Chondrocyte (in vitro differentiated cells): Measurements from ENCODE around the gene GRID2. TPM values are rescaled to one million over a fixed set of nuclear protein-coding genes. Genes with fewer than 3 reads are reported as not detected.

Source experiments
- DNase-seq: peaks from one replicate; pipeline ENCODE4 v3.0.0; 2021; ENCODE audit warnings: mixed read lengths, low spot score
- H3K27ac Mint-ChIP-seq: one replicate; pipeline ENCODE4 v1.8.0; 2021; ENCODE audit warnings: mild to moderate bottlenecking, moderate library complexity, mixed read lengths; ENCODE audit not compliant: unreplicated experiment
- H3K27me3 Mint-ChIP-seq: 2 replicates; pipeline ENCODE4 v1.8.0; 2021; ENCODE audit warnings: low read depth, mixed read lengths
- H3K36me3 Mint-ChIP-seq: 2 replicates; pipeline ENCODE4 v1.8.0; 2021; ENCODE audit warnings: low read depth, mixed read lengths
- H3K4me1 Mint-ChIP-seq: 2 replicates; pipeline ENCODE4 v1.8.0; 2021; ENCODE audit warnings: low read depth, mild to moderate bottlenecking, mixed read lengths
- H3K4me3 Mint-ChIP-seq: one replicate; pipeline ENCODE4 v1.8.0; 2021; ENCODE audit warnings: mild to moderate bottlenecking, moderate library complexity, mixed read lengths; ENCODE audit not compliant: unreplicated experiment
- H3K9me3 Mint-ChIP-seq: 2 replicates; pipeline ENCODE4 v1.8.0; 2021; ENCODE audit warnings: low read depth, mixed read lengths
- total RNA-seq: library from RNA; stranded (reverse); gene quantifications from 3 replicates; pipeline ENCODE4 v1.2.1, GENCODE V29; 2021
- TF ChIP-seq, protein P1 (sequence below): fragments of 200-600 bp; sonication (generic); IDR thresholded peaks from 2 replicates; pipeline ENCODE4 v1.5.0; 2021; ENCODE audit warnings: antibody characterized with exemption, mild to moderate bottlenecking, moderate library complexity

The GRID2 gene
- total RNA-seq, 1 donor from 2014 or later: not detected

- Mint-ChIP-seq H3K27me3 (peaks cover 9% of the 10 kb centered on the region), H3K36me3 (no peaks in the 10 kb centered on the region), H3K4me3 (no peak overlapping the region), H3K27ac (no peak overlapping the region), H3K9me3 (no peaks in the 10 kb centered on the region), H3K4me1 (no peaks in the 10 kb centered on the region)
- DNase-seq: no peak
- TF ChIP-seq, protein P1, sequence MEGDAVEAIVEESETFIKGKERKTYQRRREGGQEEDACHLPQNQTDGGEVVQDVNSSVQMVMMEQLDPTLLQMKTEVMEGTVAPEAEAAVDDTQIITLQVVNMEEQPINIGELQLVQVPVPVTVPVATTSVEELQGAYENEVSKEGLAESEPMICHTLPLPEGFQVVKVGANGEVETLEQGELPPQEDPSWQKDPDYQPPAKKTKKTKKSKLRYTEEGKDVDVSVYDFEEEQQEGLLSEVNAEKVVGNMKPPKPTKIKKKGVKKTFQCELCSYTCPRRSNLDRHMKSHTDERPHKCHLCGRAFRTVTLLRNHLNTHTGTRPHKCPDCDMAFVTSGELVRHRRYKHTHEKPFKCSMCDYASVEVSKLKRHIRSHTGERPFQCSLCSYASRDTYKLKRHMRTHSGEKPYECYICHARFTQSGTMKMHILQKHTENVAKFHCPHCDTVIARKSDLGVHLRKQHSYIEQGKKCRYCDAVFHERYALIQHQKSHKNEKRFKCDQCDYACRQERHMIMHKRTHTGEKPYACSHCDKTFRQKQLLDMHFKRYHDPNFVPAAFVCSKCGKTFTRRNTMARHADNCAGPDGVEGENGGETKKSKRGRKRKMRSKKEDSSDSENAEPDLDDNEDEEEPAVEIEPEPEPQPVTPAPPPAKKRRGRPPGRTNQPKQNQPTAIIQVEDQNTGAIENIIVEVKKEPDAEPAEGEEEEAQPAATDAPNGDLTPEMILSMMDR: no peak
Observed at GRCh38 chr4:92812652-92813051, 508.9 kb downstream of the GRID2 start.

- no peak overlapping the region for H3K4me3 Mint-ChIP-seq
- H3K27ac Mint-ChIP-seq: no peak overlapping the region
- H3K9me3 Mint-ChIP-seq: no peaks in the 10 kb centered on the region
Observed at GRCh38 chr4:92814677-92815076, 510.9 kb downstream of the GRID2 start.

GRCh38 chr4:92825256-92825655, 521.5 kb downstream of the GRID2 start:
- peaks cover 6% of the 10 kb centered on the region for H3K27me3 Mint-ChIP-seq
- H3K4me1 Mint-ChIP-seq: no peaks in the 10 kb centered on the region
- no peaks in the 10 kb centered on the region for H3K9me3 Mint-ChIP-seq
- TF ChIP-seq, protein P1: no peak
- H3K36me3 Mint-ChIP-seq: no peaks in the 10 kb centered on the region
- no peak for DNase-seq
- no peak overlapping the region for H3K27ac Mint-ChIP-seq
- no peak overlapping the region for H3K4me3 Mint-ChIP-seq

More at GRCh38 chr4:92814677-92815076, 510.9 kb downstream of the GRID2 start:
- no peak for DNase-seq
- Mint-ChIP-seq H3K36me3 (no peaks in the 10 kb centered on the region), H3K27me3 (peaks cover 8% of the 10 kb centered on the region), H3K4me1 (no peaks in the 10 kb centered on the region)
- TF ChIP-seq, protein P1: no peak

- no peaks in the 10 kb centered on the region for H3K9me3 Mint-ChIP-seq
- H3K27ac Mint-ChIP-seq: no peak overlapping the region
- DNase-seq: no peak
- H3K4me3 Mint-ChIP-seq: no peak overlapping the region
- H3K36me3 Mint-ChIP-seq: no peaks in the 10 kb centered on the region
- TF ChIP-seq, protein P1: no peak
- no peaks in the 10 kb centered on the region for H3K4me1 Mint-ChIP-seq
- peaks cover 8% of the 10 kb centered on the region for H3K27me3 Mint-ChIP-seq
Observed at GRCh38 chr4:92825791-92826190, 522.0 kb downstream of the GRID2 start.

GRCh38 chr4:92830771-92831170, 527.0 kb downstream of the GRID2 start:
- H3K9me3 Mint-ChIP-seq: no peaks in the 10 kb centered on the region
- peaks cover 14% of the 10 kb centered on the region for H3K27me3 Mint-ChIP-seq
- H3K27ac Mint-ChIP-seq: no peak overlapping the region
- H3K4me3 Mint-ChIP-seq: no peak overlapping the region
- DNase-seq: no peak
- TF ChIP-seq, protein P1: no peak
- no peaks in the 10 kb centered on the region for H3K4me1 Mint-ChIP-seq
- no peaks in the 10 kb centered on the region for H3K36me3 Mint-ChIP-seq
